Chondrocyte (in vitro differentiated cells): ENCODE measurements around the gene ZDHHC5. TPM values are rescaled to one million over a fixed set of nuclear protein-coding genes. Genes with fewer than 3 reads are reported as not detected.
"Not testable (repeated sequence)": the region's sequence is repeated elsewhere in the genome, so short reads cannot be mapped to it uniquely, and the experiment has no call there.

Experiments used
- DNase-seq: peaks from one replicate; pipeline ENCODE4 v3.0.0; 2021; ENCODE audit warnings: mixed read lengths, low spot score
- H3K27ac Mint-ChIP-seq: one replicate; pipeline ENCODE4 v1.8.0; 2021; ENCODE audit warnings: mild to moderate bottlenecking, moderate library complexity, mixed read lengths; ENCODE audit not compliant: unreplicated experiment
- H3K27me3 Mint-ChIP-seq: 2 replicates; pipeline ENCODE4 v1.8.0; 2021; ENCODE audit warnings: low read depth, mixed read lengths
- H3K36me3 Mint-ChIP-seq: 2 replicates; pipeline ENCODE4 v1.8.0; 2021; ENCODE audit warnings: low read depth, mixed read lengths
- H3K4me1 Mint-ChIP-seq: 2 replicates; pipeline ENCODE4 v1.8.0; 2021; ENCODE audit warnings: low read depth, mild to moderate bottlenecking, mixed read lengths
- H3K4me3 Mint-ChIP-seq: one replicate; pipeline ENCODE4 v1.8.0; 2021; ENCODE audit warnings: mild to moderate bottlenecking, moderate library complexity, mixed read lengths; ENCODE audit not compliant: unreplicated experiment
- H3K9me3 Mint-ChIP-seq: 2 replicates; pipeline ENCODE4 v1.8.0; 2021; ENCODE audit warnings: low read depth, mixed read lengths
- total RNA-seq: library from RNA; stranded (reverse); gene quantifications from 3 replicates; pipeline ENCODE4 v1.2.1, GENCODE V29; 2021
- TF ChIP-seq, protein P1 (sequence below): fragments of 200-600 bp; sonication (generic); IDR thresholded peaks from 2 replicates; pipeline ENCODE4 v1.5.0; 2021; ENCODE audit warnings: antibody characterized with exemption, mild to moderate bottlenecking, moderate library complexity

ZDHHC5 gene
- total RNA-seq, 1 donor from 2014 or later, result 57.4 TPM

DNA sequence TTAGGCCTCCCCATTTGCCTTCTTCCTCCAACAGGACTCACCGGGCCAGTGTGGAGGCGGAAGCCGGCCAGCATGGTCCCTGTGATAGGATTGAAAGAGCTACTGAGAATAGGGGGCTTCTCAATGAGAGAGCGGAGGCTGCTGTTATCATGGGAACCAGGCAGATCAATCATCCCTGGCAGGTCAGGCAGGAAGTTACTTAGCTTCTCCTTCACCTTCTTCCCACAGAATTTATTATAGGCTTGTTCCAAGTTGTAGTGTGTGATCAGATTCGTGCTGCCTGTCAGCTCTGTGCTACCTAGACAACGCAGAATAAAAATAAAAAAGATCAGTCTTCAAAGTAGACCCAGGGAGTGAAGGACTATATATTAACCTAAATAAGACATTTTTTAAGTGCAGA lies 37.0 kb downstream of the ZDHHC5 start:
- H3K27ac Mint-ChIP-seq, result peak overlapping the region; percentile 15
- H3K9me3 Mint-ChIP-seq, result no peaks in the 10 kb centered on the region
- TF ChIP-seq, protein P1, sequence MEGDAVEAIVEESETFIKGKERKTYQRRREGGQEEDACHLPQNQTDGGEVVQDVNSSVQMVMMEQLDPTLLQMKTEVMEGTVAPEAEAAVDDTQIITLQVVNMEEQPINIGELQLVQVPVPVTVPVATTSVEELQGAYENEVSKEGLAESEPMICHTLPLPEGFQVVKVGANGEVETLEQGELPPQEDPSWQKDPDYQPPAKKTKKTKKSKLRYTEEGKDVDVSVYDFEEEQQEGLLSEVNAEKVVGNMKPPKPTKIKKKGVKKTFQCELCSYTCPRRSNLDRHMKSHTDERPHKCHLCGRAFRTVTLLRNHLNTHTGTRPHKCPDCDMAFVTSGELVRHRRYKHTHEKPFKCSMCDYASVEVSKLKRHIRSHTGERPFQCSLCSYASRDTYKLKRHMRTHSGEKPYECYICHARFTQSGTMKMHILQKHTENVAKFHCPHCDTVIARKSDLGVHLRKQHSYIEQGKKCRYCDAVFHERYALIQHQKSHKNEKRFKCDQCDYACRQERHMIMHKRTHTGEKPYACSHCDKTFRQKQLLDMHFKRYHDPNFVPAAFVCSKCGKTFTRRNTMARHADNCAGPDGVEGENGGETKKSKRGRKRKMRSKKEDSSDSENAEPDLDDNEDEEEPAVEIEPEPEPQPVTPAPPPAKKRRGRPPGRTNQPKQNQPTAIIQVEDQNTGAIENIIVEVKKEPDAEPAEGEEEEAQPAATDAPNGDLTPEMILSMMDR, result no peak
- H3K27me3 Mint-ChIP-seq, result no peaks in the 10 kb centered on the region
- no peak overlapping the region for H3K4me3 Mint-ChIP-seq
- DNase-seq, result no peak
- peaks cover 8% of the 10 kb centered on the region for H3K4me1 Mint-ChIP-seq
- peaks cover 19% of the 10 kb centered on the region for H3K36me3 Mint-ChIP-seq

DNA sequence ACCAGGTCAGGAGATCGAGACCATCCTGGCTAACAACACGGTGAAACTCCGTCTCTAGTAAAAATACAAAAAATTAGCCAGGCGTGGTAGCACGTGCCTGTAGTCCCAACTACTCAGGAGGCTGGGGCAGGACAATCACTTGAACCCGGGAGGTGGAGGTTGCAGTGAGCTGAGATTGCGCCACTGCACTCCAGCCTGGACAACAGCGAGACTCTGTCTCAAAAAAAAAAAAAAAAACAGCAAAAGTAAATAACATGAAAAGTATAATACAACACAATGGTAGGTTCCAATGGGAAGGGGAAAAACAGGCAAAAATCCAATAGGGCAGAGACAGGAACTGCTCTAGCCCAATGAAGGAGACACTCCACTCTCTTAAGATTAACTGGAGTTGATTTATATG lies 37.5 kb downstream of the ZDHHC5 start:
- H3K4me3 Mint-ChIP-seq, H3K27me3 Mint-ChIP-seq, H3K27ac Mint-ChIP-seq, H3K9me3 Mint-ChIP-seq, DNase-seq: not testable (repeated sequence)
- H3K4me1 Mint-ChIP-seq, result peaks cover 11% of the 10 kb centered on the region
- H3K36me3 Mint-ChIP-seq, result peaks cover 17% of the 10 kb centered on the region

DNA sequence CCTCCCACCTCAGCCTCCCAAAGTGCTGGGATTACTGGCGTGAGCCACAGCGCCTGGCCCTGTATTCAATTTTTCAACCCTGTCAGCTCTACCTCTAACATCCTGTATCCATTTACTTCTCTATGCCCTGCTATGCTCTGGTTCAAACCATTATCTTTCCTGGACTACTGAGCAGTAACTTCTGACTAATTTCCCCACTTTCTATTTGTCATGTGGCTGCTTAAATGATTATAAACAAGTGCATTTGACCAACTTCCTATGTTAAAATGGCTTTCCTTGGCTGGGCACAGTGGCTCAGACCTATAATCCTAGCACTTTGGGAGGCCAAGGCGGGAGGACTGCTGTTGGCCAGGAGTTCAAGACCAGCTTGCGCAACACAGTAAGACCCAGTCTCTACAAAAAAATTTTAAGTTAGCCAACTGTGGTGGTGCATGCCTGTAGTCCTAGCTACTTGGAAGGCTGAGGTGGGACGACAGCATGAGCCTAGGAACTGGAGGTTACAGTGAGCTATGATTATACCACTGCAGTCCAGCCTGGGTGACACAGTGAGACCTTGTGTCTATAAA lies 42.0 kb downstream of the ZDHHC5 start:
- Mint-ChIP-seq H3K36me3 (peaks cover 2% of the 10 kb centered on the region), H3K4me1 (peaks cover 38% of the 10 kb centered on the region), H3K27ac (no peak overlapping the region), H3K27me3 (no peaks in the 10 kb centered on the region), H3K4me3 (no peak overlapping the region), H3K9me3 (no peaks in the 10 kb centered on the region)
- no peak for DNase-seq
- TF ChIP-seq, protein P1, result no peak

DNA sequence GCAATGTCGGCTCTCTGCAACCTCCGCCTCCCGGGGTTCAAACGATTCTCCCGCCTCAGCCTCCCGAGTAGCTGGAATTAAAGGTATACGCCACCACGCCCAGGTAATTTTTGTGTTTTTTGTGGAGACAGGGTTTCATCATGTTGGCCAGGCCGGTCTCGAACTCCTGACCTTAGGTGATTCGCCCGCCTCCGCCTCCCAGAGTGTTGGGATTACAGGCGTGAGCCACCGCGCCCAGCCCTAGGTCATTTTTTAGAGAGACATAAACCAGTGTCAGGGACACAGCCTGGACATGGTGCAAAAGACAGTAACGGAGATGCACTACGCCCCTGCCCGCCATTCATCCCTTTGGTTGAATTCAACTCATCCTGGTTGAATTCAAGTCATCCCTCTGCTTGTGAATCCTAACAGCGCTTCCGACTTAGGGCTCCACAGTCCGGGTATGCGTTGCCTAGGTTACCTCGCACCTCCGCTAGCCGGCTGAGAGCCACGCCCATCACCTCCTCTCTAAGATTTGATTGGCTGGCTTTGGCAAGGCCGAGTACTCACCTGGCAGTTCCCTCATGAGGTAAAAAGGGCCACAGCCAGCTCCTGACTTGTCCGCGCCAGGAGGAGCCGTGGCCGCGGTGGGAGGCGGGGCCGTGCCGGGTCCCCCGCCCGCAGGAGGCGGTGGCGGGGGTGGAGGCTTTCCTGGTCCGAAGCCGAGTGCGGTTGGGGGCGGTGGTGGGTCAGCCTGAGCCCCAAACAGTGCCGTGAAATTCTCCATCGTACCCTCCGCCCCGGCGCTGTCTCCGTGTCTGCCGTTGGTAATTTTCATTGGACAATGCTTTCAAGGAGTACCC lies 43.7 kb downstream of the ZDHHC5 start, which contains the start of gene MED19:
Gene MED19, minus strand, starts transcription at position 802 of the 842 bp plus-strand sequence. Its CDS starts 36 bp downstream, at position 766.
- peak within 1 kb of the TSS; percentile 98 for H3K4me3 Mint-ChIP-seq
- peaks cover 38% of the 10 kb centered on the region for H3K4me1 Mint-ChIP-seq
- peaks cover 2% of the 10 kb centered on the region for H3K36me3 Mint-ChIP-seq
- H3K27ac Mint-ChIP-seq, result peak within 1 kb of the TSS; percentile 97
- DNase-seq, result no peak
- H3K27me3 Mint-ChIP-seq, result no peaks in the 10 kb centered on the region
- no peaks in the 10 kb centered on the region for H3K9me3 Mint-ChIP-seq
- TF ChIP-seq, protein P1, result no peak

DNA sequence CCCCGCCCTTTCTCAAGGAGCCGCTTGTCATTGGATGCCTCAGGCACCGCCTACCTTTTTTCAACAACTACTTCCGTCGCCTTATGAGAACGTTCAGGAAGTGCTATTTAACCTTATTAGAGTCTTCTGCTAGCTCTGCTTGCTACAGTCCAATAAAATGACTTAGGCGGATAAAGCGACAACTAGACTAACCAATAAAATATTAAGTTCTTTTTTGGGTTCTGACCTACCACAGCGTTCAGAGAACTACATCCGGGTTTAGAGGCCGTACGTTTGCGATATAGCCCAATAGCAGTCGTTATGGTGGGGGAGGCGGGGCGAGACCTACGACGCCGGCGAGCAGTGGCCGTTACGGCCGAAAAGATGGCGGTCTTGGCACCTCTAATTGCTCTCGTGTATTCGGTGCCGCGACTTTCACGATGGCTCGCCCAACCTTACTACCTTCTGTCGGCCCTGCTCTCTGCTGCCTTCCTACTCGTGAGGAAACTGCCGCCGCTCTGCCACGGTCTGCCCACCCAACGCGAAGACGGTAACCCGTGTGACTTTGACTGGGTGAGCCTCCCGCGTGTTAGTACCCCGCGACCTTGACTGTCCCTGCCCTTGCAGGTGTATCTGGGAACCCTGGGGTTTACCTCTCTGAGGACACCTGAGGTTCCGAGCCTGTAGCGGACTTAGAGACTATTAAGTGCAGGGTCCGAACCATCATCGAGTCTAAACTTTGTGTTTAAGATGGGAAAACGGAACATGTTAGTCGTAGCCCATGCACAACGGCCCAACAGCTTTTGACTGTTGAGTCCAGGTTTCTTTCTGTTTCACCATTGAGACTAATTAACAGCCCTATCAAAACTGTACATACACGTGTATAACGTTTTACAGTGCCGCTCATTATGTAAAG lies 44.6 kb downstream of the ZDHHC5 start, which contains the start of gene TMX2:
Gene TMX2, plus strand, starts transcription at position 338 of the 895 bp plus-strand sequence. Its CDS starts 26 bp downstream, at position 364.
- peak within 1 kb of the TSS; percentile 98 for H3K4me3 Mint-ChIP-seq
- no peaks in the 10 kb centered on the region for H3K9me3 Mint-ChIP-seq
- DNase-seq, result no peak
- no peaks in the 10 kb centered on the region for H3K27me3 Mint-ChIP-seq
- peaks cover 38% of the 10 kb centered on the region for H3K4me1 Mint-ChIP-seq
- H3K36me3 Mint-ChIP-seq, result peaks cover under 1% of the 10 kb centered on the region
- peak within 1 kb of the TSS; percentile 97 for H3K27ac Mint-ChIP-seq
- TF ChIP-seq, protein P1, result no peak
